ENCODE results near the gene CTNNA2. TPM values are rescaled to one million over a fixed set of nuclear protein-coding genes. Genes with fewer than 3 reads are reported as not detected.

The CTNNA2 gene
- total and polyA plus RNA-seq, 9 of the 15 experiments (the other 6 are each of a cell fraction or from before 2014, with no cell fraction given): 0.03 to 0.40 (median 0.15) TPM

DNA sequence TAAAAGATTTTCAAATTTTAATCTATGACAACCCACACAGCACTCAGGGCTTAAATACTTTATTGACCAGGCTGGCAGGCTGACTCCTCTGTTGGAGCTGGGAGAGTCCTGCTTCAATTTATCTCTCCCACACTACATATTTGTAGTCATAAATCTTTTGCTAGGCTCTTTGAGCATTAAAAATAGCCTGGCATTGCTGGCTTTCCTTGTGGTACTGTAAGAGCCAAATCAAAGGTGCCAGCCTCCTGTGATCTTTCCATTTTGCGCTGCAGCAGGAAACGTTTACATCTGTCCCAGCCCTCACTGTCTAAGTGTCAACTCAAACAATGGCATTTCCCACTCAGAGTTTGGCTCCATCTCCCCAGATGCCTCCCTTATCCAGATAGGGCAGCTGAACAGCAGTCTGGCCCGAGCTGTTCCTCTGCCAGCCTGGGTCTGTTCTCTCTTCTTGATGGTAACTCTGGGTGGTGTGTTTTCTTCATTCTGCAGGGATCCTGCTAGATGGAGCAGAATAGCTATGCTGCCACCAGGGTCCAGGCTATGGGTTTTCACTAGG, 729.6 kb downstream of the CTNNA2 start:
- no peaks in the 10 kb centered on the region for H4K20me1 ChIP-seq (replicated peaks; ENCODE audit: control insufficient read depth, insufficient read depth, low read length)
- DNase-seq (ENCODE audit: extremely low read depth in 1 of 4, low spot score in 3 of 4) (no peak), FAIRE-seq (no peak), ATAC-seq (no peak; the same call in 2 of the 3 replicates)
- H2AFZ ChIP-seq (ENCODE audit: low read depth, low read length): no peak overlapping the region
- H3K4me3 ChIP-seq: no peak overlapping the region
- intact Hi-C loops (cut with micrococcal nuclease) (no loop called here), in situ Hi-C loops (cut with MboI) (no loop called here)
- H3K4me1 ChIP-seq (replicated peaks in 1 of 2; ENCODE audit: control insufficient read depth in 2 of 2, insufficient read depth in 2 of 2, low read length in 2 of 2): peaks cover 0 to 11% of the 10 kb centered on the region in 2 experiments; a peak in 4 of 5 replicates
- no peak overlapping the region for H3K27ac ChIP-seq (ENCODE audit: extremely low read depth, low read depth, low read length)
- no peak overlapping the region for H3K9ac ChIP-seq (ENCODE audit: insufficient read depth in 1 of 2, low read depth in 2 of 2, low read length in 2 of 2)
- WGBS (ENCODE audit: insufficient coverage, low coverage, missing lambda C conversion rate): 27% methylated on average over 3 of the region's 3 CpGs
- H3K9me3 ChIP-seq (replicated peaks; ENCODE audit: control insufficient read depth, insufficient read depth, low read depth, low read length): no peaks in the 10 kb centered on the region
- H3K79me2 ChIP-seq (ENCODE audit: control insufficient read depth, insufficient read depth, low read length): no peaks in the 10 kb centered on the region
- H3K4me2 ChIP-seq (ENCODE audit: insufficient read depth, low read length): no peak overlapping the region
- POLR2A ChIA-PET: interaction anchor here (0.5 to 0.7 kb wide), 2 partner anchors 167 to 168 kb away, joined by 3 read pairs; no protein-coding TSS in a partner anchor
- H3K36me3 ChIP-seq (ENCODE audit: control insufficient read depth, insufficient read depth, low read length): no peaks in the 10 kb centered on the region
- TF ChIP-seq, protein P1, sequence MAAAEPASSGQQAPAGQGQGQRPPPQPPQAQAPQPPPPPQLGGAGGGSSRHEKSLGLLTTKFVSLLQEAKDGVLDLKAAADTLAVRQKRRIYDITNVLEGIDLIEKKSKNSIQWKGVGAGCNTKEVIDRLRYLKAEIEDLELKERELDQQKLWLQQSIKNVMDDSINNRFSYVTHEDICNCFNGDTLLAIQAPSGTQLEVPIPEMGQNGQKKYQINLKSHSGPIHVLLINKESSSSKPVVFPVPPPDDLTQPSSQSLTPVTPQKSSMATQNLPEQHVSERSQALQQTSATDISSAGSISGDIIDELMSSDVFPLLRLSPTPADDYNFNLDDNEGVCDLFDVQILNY (CRISPR knock-in tag; IDR thresholded peaks at IDR 0.05): no peak
- TF ChIP-seq NFE2 (IDR thresholded peaks at IDR 0.05; ENCODE audit: low read depth): no peak
- TF ChIP-seq NCOA1 (IDR thresholded peaks at IDR 0.05; ENCODE audit: low read depth): no peak
- no peaks in the 10 kb centered on the region for H3K27me3 ChIP-seq (ENCODE audit: control insufficient read depth in 2 of 2, insufficient read depth in 2 of 2, low read length in 2 of 2)
- BruUV-seq (replicated peaks): no TSS peak
- H3K9me1 ChIP-seq (ENCODE audit: control insufficient read depth, insufficient read depth, low read length): no peaks in the 10 kb centered on the region
- CTCF ChIA-PET (ENCODE audit: low intra/inter-chr PET ratio): no interaction called here

DNA sequence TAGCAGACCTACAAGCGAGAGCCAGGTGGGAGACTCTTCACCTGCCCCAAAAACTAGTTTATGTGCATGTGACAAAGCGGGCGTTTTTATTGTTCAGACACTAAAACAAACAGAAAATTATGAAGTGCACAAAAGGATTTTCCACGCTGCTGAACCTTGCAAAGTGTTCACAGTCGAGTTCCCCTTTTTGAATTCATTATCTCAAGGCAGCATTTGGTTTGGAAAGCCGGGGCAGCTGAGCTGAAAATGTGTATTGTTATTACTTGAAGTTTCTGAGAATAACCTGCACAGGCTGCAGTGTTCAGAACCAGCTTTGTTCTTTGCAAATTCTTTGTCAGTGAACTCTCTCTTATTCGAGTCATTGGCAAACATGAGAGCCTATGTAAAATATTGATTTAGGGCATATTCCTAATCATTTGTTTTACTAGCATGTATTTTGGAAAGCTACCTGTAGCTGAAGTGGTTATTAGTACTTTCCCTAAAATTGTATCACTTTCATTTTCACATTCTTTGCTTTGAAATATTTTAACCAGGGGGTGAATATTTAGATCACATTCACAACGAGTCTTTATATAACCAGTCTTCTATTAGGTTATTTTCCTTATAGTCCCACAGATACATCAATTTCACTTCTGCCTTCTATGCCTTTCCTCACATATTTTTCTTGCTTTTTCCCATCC, 732.2 kb downstream of the CTNNA2 start:
- Histone ChIP-seq H3K4me2 (ENCODE audit: insufficient read depth, low read length) (no peak overlapping the region; the same call in 1 of the 2 replicates), H3K9ac (ENCODE audit: insufficient read depth in 1 of 2, low read depth in 2 of 2, low read length in 2 of 2) (no peak overlapping the region), H3K9me1 (ENCODE audit: control insufficient read depth, insufficient read depth, low read length) (no peaks in the 10 kb centered on the region), H3K4me1 (replicated peaks in 1 of 2; ENCODE audit: control insufficient read depth in 2 of 2, insufficient read depth in 2 of 2, low read length in 2 of 2) (peaks cover 0 to 15% of the 10 kb centered on the region in 2 experiments; a peak in 3 of 5 replicates), H3K36me3 (ENCODE audit: control insufficient read depth, insufficient read depth, low read length) (no peaks in the 10 kb centered on the region), H3K79me2 (ENCODE audit: control insufficient read depth, insufficient read depth, low read length) (no peaks in the 10 kb centered on the region), H3K9me3 (replicated peaks; ENCODE audit: control insufficient read depth, insufficient read depth, low read depth, low read length) (no peaks in the 10 kb centered on the region), H3K4me3 (no peak overlapping the region), H3K27me3 (ENCODE audit: control insufficient read depth in 2 of 2, insufficient read depth in 2 of 2, low read length in 2 of 2) (no peaks in the 10 kb centered on the region), H3K27ac (ENCODE audit: extremely low read depth, low read depth, low read length) (no peak overlapping the region), H2AFZ (ENCODE audit: low read depth, low read length) (peak overlapping the region; percentile 53), H4K20me1 (replicated peaks; ENCODE audit: control insufficient read depth, insufficient read depth, low read length) (no peaks in the 10 kb centered on the region)
- FAIRE-seq (no peak), ATAC-seq (peak; percentile 58), DNase-seq (ENCODE audit: extremely low read depth in 1 of 4, low spot score in 3 of 4) (peak in 1 of 4 experiments; percentile 41)
- POLR2A ChIA-PET: no interaction called here
- 5% methylated on average over 8 of the region's 8 CpGs for WGBS (ENCODE audit: insufficient coverage, low coverage, missing lambda C conversion rate)
- CTCF ChIA-PET (ENCODE audit: low intra/inter-chr PET ratio): no interaction called here
- no TSS peak for BruUV-seq (replicated peaks)
- in situ Hi-C loops (cut with MboI): no loop called here
- intact Hi-C loops (cut with micrococcal nuclease): no loop called here
- no peak for TF ChIP-seq NCOR1 (IDR thresholded peaks at IDR 0.05)
- no peak for TF ChIP-seq ZNF24 (IDR thresholded peaks at IDR 0.05)
- 0 out of 2 replicates have a peak, but pooled peaks have one; percentile 20 for TF ChIP-seq TCF3 (CRISPR knock-in tag; IDR thresholded peaks at IDR 0.05)
- TF ChIP-seq L3MBTL2 (IDR thresholded peaks at IDR 0.05): 0 out of 2 replicates have a peak, but pooled peaks have one; percentile 12
- TF ChIP-seq ARID1B (IDR thresholded peaks at IDR 0.05): peak; percentile 54
- no peak for TF ChIP-seq ZNF253 (CRISPR knock-in tag; conservative IDR thresholded peaks at IDR 0.05)
- no peak for TF ChIP-seq TAF1 (IDR thresholded peaks at IDR 0.05; ENCODE audit: control insufficient read depth, extremely low read depth, insufficient read depth, low read length, severe bottlenecking)
- no peak for TF ChIP-seq SMARCB1 (IDR thresholded peaks at IDR 0.05; ENCODE audit: insufficient read length, low read depth)
- no peak for TF ChIP-seq MEF2A (IDR thresholded peaks at IDR 0.05; ENCODE audit: control insufficient read depth, low read depth, low read length)
- TF ChIP-seq NCOA1 (IDR thresholded peaks at IDR 0.05; ENCODE audit: low read depth): no peak
- TF ChIP-seq SPI1 (IDR thresholded peaks at IDR 0.05; ENCODE audit: borderline replicate concordance, low read depth, low read length): peak; percentile 93
- no peak for TF ChIP-seq NR3C1 (CRISPR knock-in tag; IDR thresholded peaks at IDR 0.05)
- no peak for TF ChIP-seq ARID2 (IDR thresholded peaks at IDR 0.05)
- peak; percentile 65; the same call in 1 of the 2 replicates for TF ChIP-seq SOX6 (IDR thresholded peaks at IDR 0.05)
- TF ChIP-seq SMARCA4 (IDR thresholded peaks at IDR 0.05): 0 out of 2 replicates have a peak, but pooled peaks have one; percentile 36

Measured in K562 (cell line).